Mucosa of rectum (tissue), 2 donors: ENCODE data around the gene SYTL1.

Source experiments
- H3K27ac ChIP-seq, 2 donors: one replicate each; pipeline ENCODE4 v1.7.0; 2013; ENCODE audit warnings: inconsistent platforms in 2 of 2, low read depth in 2 of 2, low read length in 2 of 2
- H3K27me3 ChIP-seq, 2 donors: one replicate each; pipeline ENCODE4 v1.7.0; 2013; ENCODE audit warnings: low read length in 2 of 2; ENCODE audit not compliant: control insufficient read depth in 2 of 2, insufficient read depth in 2 of 2
- H3K36me3 ChIP-seq, 2 donors: one replicate each; pipeline ENCODE4 v1.7.0; 2013; ENCODE audit warnings: low read length in 2 of 2; ENCODE audit not compliant: control insufficient read depth in 2 of 2, insufficient read depth in 2 of 2
- H3K4me1 ChIP-seq, 2 donors: one replicate each; pipeline ENCODE4 v1.7.0; 2013; ENCODE audit warnings: low read length in 2 of 2, mild to moderate bottlenecking in 1 of 2; ENCODE audit not compliant: control insufficient read depth in 2 of 2, insufficient read depth in 2 of 2
- H3K4me3 ChIP-seq, 2 donors: one replicate each; pipeline ENCODE4 v1.7.0; 2013; ENCODE audit warnings: low read length in 2 of 2
- H3K9ac ChIP-seq, 2 donors: one replicate each; pipeline ENCODE4 v1.7.0; 2013; ENCODE audit warnings: low read length in 2 of 2, low read depth in 1 of 2, mild to moderate bottlenecking in 1 of 2
- H3K9me3 ChIP-seq, 2 donors: one replicate each; pipeline ENCODE4 v1.7.0; 2013; ENCODE audit warnings: low read length in 2 of 2; ENCODE audit not compliant: control insufficient read depth in 2 of 2
- donor health status: healthy.
- donor health status: Normal muscosa, but diverticular disease.

SYTL1 gene

DNA sequence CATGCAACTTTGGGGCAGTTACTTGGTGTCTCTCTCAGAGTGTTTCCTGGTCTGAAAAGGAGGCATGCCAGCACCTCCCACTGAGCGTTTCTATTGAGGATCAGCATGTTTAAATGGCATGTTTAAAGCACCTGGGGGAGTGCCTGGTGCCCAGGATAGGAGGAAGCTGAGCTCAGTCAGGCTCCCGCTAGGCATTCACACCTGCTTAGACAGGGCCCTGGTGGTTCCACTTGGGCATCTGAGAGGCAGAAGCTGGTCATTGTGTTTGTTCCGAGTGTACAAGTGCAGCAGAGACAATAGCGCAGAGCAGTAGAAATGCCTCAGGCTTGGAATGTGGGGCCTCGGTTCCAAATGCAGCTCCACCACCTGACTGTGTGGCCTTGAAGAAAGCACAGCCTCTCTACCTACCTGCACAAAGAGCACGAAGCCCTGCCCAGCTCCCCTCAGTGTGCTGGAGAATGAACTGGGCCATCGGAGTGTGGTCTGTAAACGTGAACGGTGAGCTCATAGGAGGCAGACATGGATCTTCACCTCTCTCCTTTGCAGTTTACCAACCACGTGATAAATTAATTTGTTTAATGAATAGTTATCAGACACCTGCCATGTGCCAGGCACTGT, 40.1 kb upstream of the SYTL1 start:
- no peak overlapping the region for H3K9ac ChIP-seq

DNA sequence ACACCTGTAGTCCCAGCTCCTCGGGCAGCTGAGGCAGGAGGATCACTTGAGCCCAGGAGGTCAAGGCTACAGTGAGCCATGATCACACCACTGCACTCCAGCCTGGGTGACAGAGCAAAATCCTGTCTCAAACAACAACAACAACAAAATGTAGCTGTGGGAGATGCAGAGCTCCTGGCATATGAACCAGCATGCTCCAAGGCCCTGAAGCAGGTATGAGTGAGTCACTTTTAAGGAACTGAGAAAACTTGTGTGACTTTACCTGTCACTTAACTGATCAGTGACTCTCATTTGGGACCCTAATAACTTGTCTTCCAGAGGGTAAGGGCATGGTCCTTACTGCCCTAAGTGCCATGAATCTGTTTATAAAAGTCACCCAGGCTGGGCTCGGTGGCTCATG, 39.2 kb upstream of the SYTL1 start:
- Histone ChIP-seq H3K4me3 (no peak overlapping the region), H3K9ac (no peak overlapping the region), H3K4me1 (peaks cover 15 to 18% of the 10 kb centered on the region in 2 donors), H3K36me3 (peaks cover 28 to 50% of the 10 kb centered on the region in 2 donors), H3K27ac (no peak overlapping the region), H3K9me3 (no peaks in the 10 kb centered on the region), H3K27me3 (no peaks in the 10 kb centered on the region)

More for the DNA sequence above, 40.1 kb upstream of the SYTL1 start:
- Histone ChIP-seq H3K36me3 (peaks cover 35 to 56% of the 10 kb centered on the region in 2 donors), H3K4me1 (peaks cover 15 to 18% of the 10 kb centered on the region in 2 donors), H3K27ac (peak overlapping the region in 1 of 2 donors; percentile 61), H3K9me3 (no peaks in the 10 kb centered on the region), H3K4me3 (no peak overlapping the region), H3K27me3 (no peaks in the 10 kb centered on the region)

DNA sequence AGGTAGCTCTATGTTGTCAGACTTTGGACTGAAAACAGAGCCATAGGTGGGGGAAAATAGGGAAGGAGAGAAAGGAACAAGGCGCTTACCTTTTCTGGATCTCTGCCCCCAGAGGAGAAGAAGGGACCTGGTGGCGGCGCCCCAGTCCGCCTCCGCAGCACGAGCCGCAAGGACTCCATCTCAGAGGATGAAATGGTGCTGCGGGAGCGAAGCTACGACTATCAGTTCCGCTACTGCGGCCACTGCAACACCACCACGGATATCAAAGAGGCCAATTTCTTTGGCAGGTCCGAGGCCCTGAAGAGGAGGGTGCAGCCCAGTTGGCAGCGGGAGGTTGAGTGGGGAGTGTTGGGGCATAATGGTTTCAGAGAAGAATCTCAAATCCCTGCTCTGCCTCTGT, 38.3 kb upstream of the SYTL1 start:
- peaks cover 21 to 48% of the 10 kb centered on the region in 2 donors for H3K36me3 ChIP-seq
- no peak overlapping the region for H3K9ac ChIP-seq
- H3K4me1 ChIP-seq, result peaks cover 15 to 18% of the 10 kb centered on the region in 2 donors
- no peak overlapping the region for H3K27ac ChIP-seq
- H3K27me3 ChIP-seq, result no peaks in the 10 kb centered on the region
- H3K9me3 ChIP-seq, result no peaks in the 10 kb centered on the region
- no peak overlapping the region for H3K4me3 ChIP-seq

DNA sequence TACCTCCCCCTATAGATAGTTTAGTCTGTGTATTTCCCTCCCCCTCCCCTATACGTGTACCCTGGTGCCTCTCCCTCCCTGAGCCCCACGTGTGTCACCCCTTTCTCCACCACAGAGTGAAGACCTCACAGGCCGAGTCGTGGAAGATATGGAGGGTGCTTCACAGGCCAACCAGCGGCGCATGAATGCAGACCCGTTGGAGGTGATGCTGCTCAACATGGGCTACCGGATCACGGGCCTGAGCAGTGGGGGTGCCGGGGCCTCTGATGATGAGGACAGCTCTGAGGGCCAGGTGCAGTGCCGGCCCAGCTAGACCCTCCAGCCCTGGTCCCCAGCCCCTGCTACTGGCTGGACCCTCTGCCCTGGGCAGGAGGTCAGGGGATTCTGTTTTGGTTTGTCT, 35.8 kb upstream of the SYTL1 start:
- Histone ChIP-seq H3K27ac (no peak overlapping the region), H3K27me3 (no peaks in the 10 kb centered on the region), H3K9me3 (no peaks in the 10 kb centered on the region), H3K4me1 (peaks cover 0 to 2% of the 10 kb centered on the region in 2 donors), H3K4me3 (no peak overlapping the region), H3K36me3 (peaks cover 18 to 43% of the 10 kb centered on the region in 2 donors), H3K9ac (no peak overlapping the region)

DNA sequence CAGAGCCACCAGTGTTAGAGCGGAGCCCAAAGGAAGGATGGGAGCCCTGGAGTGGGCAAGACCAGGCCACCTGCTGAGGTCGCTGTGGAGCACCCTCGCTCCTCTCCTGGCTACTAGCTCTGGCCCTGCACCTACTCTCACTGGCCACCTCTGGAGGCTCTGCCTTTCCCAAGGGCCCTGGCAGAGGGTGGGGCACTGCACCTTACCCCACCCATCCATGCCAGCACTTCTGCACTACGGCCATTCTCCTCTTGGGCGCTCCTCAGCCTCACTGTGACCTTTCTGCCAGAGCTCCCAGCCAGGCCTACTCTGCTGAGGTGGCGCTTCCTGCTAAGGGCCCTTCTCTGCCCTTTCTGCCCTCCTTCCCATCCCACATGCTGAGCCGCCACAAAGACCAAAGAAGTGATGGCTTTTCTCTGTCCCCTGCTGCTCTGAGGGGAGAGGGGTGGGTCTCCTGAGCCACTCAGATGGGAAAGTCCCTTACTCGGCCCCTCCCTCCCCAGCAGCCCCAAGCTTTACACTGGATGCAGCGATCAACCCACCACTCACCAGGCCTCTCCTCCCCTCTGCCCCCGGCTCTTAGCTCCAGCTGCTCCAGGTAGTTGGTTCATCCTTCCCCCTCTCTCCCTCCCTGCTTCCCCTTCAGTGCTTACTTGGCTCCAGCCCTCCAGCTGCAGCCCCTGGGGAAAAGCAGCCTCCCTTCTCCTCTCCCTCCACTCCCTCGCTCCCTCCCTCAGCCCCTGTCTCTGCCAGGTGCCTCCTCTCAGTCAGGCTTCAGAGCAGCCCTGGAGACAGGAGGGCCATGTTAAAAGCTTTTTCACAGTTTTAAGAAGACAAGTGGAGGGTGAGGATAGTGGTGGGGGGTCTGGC, 34.7 kb upstream of the SYTL1 start:
- Histone ChIP-seq H3K4me3 (no peak overlapping the region), H3K27ac (no peak overlapping the region), H3K9me3 (no peaks in the 10 kb centered on the region), H3K27me3 (no peaks in the 10 kb centered on the region), H3K4me1 (no peaks in the 10 kb centered on the region), H3K36me3 (peaks cover 18 to 33% of the 10 kb centered on the region in 2 donors), H3K9ac (no peak overlapping the region)

DNA sequence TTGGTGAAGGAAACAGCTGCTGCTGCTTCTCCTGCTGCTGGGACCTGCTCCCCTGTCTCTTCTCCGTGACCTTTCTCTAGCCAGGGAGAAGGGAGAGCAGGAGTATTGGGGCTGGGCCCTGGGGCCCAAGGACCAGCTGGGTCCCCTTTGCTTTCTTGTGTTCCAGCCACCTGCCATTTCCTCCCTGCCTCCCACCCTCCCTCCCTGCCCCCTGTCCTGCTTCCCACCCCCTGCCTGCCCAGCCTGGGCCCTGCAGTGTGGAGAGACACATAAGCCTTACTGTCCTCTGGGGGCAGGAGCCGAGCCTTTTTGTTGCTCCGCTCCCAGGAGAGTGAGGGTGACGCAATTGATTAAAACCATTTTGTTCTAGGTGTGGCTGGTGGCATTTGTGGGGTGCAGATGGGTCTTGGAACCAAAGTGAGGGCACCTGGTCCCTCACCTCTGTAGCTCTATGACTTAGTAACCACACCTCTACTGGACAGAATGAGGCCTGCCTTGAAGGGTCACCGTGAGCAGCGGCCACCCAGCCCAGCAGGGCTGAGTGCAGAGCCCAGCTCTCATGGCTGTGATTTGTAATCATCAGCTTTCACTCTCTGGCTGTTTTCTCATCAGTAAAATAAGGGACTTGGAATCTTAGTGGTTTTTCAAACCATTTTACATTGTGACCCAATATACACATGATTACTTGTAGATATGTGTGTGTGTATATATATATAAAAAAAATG, 33.8 kb upstream of the SYTL1 start:
- H3K9ac ChIP-seq, result no peak overlapping the region
- H3K27me3 ChIP-seq, result no peaks in the 10 kb centered on the region
- no peaks in the 10 kb centered on the region for H3K9me3 ChIP-seq
- no peak overlapping the region for H3K27ac ChIP-seq
- H3K4me1 ChIP-seq, result no peaks in the 10 kb centered on the region
- peaks cover 15 to 26% of the 10 kb centered on the region in 2 donors for H3K36me3 ChIP-seq
- no peak overlapping the region for H3K4me3 ChIP-seq

DNA sequence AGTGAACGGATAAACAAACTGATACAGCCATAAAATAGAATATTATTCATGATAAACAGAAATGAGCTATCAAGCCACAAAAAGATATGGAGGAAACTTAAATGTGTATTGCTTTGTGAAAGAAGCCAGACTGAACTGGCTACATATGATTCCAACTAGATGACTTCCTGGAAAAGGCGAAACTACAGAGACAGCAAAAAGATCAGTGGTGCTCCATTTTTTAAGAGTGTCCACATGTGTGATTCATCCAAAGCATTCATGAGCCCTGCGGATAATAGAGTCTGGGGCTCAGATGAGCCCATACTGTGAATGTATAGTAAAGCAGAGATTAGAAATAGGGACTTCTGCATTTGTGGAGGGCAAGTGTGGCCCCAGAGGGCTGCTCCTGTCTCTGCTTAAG, 27.7 kb upstream of the SYTL1 start:
- Histone ChIP-seq H3K4me3 (no peak overlapping the region), H3K9ac (no peak overlapping the region), H3K4me1 (no peaks in the 10 kb centered on the region), H3K27ac (no peak overlapping the region), H3K9me3 (no peaks in the 10 kb centered on the region), H3K27me3 (peaks cover 0 to 3% of the 10 kb centered on the region in 2 donors), H3K36me3 (peaks cover 0 to 3% of the 10 kb centered on the region in 2 donors)

DNA sequence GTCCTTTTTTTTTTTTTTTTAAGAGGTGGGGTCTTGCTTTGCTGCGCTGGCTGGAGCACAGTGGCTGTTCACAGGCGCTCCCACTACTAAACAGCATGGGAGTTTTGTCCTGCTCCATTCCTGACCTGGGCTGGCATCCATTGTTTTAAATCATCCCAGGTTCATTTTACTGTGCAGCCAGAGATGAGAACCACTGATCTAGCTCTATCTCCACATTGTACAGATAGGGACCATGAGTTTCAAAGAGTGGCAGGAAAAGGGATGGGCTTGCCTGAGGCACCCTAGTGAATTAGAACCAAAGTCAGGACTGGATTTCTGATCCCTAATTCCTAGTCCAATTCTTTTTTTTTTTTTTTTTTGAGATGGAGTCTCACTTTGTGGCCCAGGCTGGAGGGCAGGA, 27.1 kb upstream of the SYTL1 start:
- Histone ChIP-seq H3K9ac (no peak overlapping the region), H3K9me3 (no peaks in the 10 kb centered on the region), H3K4me3 (no peak overlapping the region), H3K27me3 (peaks cover 0 to 3% of the 10 kb centered on the region in 2 donors), H3K4me1 (no peaks in the 10 kb centered on the region), H3K27ac (no peak overlapping the region), H3K36me3 (peaks cover 0 to 3% of the 10 kb centered on the region in 2 donors)

DNA sequence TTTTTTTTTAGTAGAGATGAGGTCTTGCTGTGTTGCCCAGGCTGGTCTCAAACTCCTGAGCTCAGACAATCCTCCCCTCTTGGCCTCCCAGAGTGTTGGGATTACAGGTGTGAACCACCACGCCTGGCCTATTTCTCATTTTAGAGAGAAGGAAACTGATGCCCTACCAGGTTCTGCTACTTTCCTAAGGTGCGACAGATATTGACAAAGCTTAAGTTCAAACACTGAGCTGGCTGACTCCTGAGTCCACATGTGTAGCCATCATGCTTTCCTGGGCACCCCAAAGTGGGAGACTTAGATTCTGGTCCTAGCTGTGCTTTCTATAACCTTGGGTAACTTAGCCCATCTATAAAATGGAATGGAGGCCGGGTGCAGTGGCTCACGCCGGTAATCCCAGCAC, 25.0 kb upstream of the SYTL1 start:
- Histone ChIP-seq H3K27me3 (peaks cover 0 to 3% of the 10 kb centered on the region in 2 donors), H3K9ac (no peak overlapping the region), H3K36me3 (no peaks in the 10 kb centered on the region), H3K9me3 (no peaks in the 10 kb centered on the region), H3K4me1 (no peaks in the 10 kb centered on the region), H3K4me3 (no peak overlapping the region), H3K27ac (no peak overlapping the region)

DNA sequence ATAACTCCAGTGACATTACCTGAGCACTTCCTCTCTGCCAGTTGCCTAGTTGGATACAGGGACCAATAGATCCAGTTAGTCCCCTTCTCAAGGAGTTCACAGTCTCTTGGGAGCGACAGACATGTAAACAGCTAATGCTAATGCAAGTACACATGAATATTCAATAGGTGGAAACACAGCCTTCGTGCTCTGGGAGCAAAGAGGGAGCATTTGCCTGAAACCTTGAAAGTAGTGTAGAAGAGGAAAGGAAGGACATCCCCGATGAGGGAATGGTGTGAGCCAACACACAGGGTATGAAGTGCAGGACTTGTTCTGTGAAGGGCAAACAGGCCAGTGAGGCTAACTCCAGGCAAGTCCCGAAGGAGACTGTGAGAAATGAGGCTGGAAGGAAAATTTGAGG, 23.7 kb upstream of the SYTL1 start:
- Histone ChIP-seq H3K4me1 (peaks cover 6 to 8% of the 10 kb centered on the region in 2 donors), H3K4me3 (no peak overlapping the region), H3K27me3 (peaks cover 0 to 3% of the 10 kb centered on the region in 2 donors), H3K36me3 (no peaks in the 10 kb centered on the region), H3K27ac (no peak overlapping the region), H3K9me3 (no peaks in the 10 kb centered on the region), H3K9ac (no peak overlapping the region)
